ENCODE data around the gene EMILIN3. TPM values are rescaled to one million over a fixed set of nuclear protein-coding genes. Genes with fewer than 3 reads are reported as not detected.

Gene EMILIN3
- total RNA-seq, 1 experiment from 2014 or later: 5.9 TPM

DNA sequence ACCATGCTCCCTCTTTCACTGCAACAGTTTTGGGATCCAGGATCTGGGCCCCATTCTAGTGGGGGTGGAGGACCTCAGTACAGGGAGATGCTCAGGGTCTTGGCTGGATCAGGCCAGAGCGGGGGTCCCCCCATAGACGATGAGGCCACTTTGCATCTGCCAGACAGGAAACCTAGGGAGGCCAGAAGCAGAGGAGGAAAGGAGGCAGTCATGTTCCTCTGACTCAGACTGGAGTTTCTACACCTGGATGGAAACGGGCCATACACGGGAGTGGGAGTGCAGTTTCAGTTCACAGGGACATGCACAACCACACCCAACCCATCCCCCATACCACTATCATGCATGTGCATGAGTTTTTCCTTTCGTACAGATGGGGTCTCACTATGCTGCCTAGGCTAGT lies 3.6 kb upstream of the EMILIN3 start:
- Histone ChIP-seq H3K79me1 (ENCODE audit: insufficient read depth, low read depth, low read length, poor library complexity, severe bottlenecking) (no peaks in the 10 kb centered on the region), H2BK15ac (ENCODE audit: low read depth, low read length) (no peak overlapping the region), H4K91ac (ENCODE audit: insufficient read length, low read depth, low read length) (no peak overlapping the region), H4K5ac (ENCODE audit: insufficient read length, low read depth, low read length) (no peak overlapping the region), H2BK5ac (ENCODE audit: insufficient read length, low read length) (no peak overlapping the region), H3K23ac (ENCODE audit: insufficient read length, low read depth, low read length) (no peak overlapping the region), H3K23me2 (ENCODE audit: insufficient read length, low read depth, low read length, poor library complexity, severe bottlenecking) (peaks cover 3% of the 10 kb centered on the region), H2BK12ac (ENCODE audit: insufficient read length, low read depth, low read length) (no peak overlapping the region), H3K18ac (ENCODE audit: insufficient read length, low read depth, low read length) (no peak overlapping the region), H3K9ac (ENCODE audit: extremely low read depth, insufficient read length, low read length) (no peak overlapping the region), H4K8ac (replicated peaks; ENCODE audit: insufficient read length, low read depth, low read length) (no peak overlapping the region), H3K27ac (ENCODE audit: insufficient read length, low read depth, low read length) (no peak overlapping the region), H3K4me2 (ENCODE audit: insufficient read depth, insufficient read length, low read length) (no peak overlapping the region), H3K27me3 (ENCODE audit: insufficient read depth, low read length) (peaks cover 19% of the 10 kb centered on the region), H3K4me1 (ENCODE audit: insufficient read depth, low read length) (no peaks in the 10 kb centered on the region), H3K56ac (ENCODE audit: insufficient read length, low read depth, low read length) (no peak overlapping the region), H2AFZ (ENCODE audit: low read length) (no peak overlapping the region), H3K4ac (ENCODE audit: low read depth, low read length) (no peak overlapping the region), H2AK5ac (ENCODE audit: insufficient read length, low read length) (no peak overlapping the region), H2BK120ac (ENCODE audit: low read depth, low read length, poor library complexity, severe bottlenecking) (no peak overlapping the region), H3K14ac (ENCODE audit: insufficient read depth, low read length) (no peak overlapping the region), H3T11ph (ENCODE audit: low read length) (no peak overlapping the region), H3K79me2 (ENCODE audit: insufficient read depth, low read length) (no peaks in the 10 kb centered on the region), H3K9me3 (ENCODE audit: control insufficient read depth, low read depth, low read length) (peaks cover 4% of the 10 kb centered on the region), H2BK20ac (ENCODE audit: low read depth, low read length, poor library complexity, severe bottlenecking) (no peak overlapping the region), H4K20me1 (ENCODE audit: control insufficient read depth, insufficient read depth, insufficient read length) (no peaks in the 10 kb centered on the region)
- peaks cover 0 to 10% (median 5%) of the 10 kb centered on the region in 3 experiments; a peak in 5 of 7 replicates for H3K36me3 Mint-ChIP-seq (ENCODE audit: insufficient read depth in 1 of 3, low read depth in 3 of 3)
- no CpG with 5 or more reads among the region's 5 CpGs for WGBS (ENCODE audit: extremely low coverage, insufficient read length, low lambda C conversion rate)
- H3K27me3 Mint-ChIP-seq (ENCODE audit: low read depth): peaks cover 65% of the 10 kb centered on the region
- H3K9me3 Mint-ChIP-seq: peaks cover 7 to 16% of the 10 kb centered on the region in 2 experiments
- no peak overlapping the region for H3K27ac Mint-ChIP-seq
- DNase-seq: no peak
- peaks cover 11 to 17% of the 10 kb centered on the region in 2 experiments for H3K4me1 Mint-ChIP-seq
- TF ChIP-seq, protein P1, sequence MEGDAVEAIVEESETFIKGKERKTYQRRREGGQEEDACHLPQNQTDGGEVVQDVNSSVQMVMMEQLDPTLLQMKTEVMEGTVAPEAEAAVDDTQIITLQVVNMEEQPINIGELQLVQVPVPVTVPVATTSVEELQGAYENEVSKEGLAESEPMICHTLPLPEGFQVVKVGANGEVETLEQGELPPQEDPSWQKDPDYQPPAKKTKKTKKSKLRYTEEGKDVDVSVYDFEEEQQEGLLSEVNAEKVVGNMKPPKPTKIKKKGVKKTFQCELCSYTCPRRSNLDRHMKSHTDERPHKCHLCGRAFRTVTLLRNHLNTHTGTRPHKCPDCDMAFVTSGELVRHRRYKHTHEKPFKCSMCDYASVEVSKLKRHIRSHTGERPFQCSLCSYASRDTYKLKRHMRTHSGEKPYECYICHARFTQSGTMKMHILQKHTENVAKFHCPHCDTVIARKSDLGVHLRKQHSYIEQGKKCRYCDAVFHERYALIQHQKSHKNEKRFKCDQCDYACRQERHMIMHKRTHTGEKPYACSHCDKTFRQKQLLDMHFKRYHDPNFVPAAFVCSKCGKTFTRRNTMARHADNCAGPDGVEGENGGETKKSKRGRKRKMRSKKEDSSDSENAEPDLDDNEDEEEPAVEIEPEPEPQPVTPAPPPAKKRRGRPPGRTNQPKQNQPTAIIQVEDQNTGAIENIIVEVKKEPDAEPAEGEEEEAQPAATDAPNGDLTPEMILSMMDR (conservative IDR thresholded peaks at IDR 0.05): no peak
- no peak overlapping the region for H3K4me3 Mint-ChIP-seq
